GM19463 (cell line): Measurements from ENCODE around the gene SLC16A12.
"Not testable (repeated sequence)": the region's sequence is repeated elsewhere in the genome, so short reads cannot be mapped to it uniquely, and the experiment has no call there.

ENCODE experiments used
- ATAC-seq: cut with Tn5 transposase; IDR thresholded peaks from one replicate; pipeline ENCODE4 v1.9.1; 2021; ENCODE audit warnings: mild to moderate bottlenecking, moderate library complexity; ENCODE audit not compliant: unreplicated experiment

The SLC16A12 gene

GRCh38 chr10:89426230-89426868, 109.0 kb downstream of the SLC16A12 start:
- ATAC-seq, result no peak

DNA sequence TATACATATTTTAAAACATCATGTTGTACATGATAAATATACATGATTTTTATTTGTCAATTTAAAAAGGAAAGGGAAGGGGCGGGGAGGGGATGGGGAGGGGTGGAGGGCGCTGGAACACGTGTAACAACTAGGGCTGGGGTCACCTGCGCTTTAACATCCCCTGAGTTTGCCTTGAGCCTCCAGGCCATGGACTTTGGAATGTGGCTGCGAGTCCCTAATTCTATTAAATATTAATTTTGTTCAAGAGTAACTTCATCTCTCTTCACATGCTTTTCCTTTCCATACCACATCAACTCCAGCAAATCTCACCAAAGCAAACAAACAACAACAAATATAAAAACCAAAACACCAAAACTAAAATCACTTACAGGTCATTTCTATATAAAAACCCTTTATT, 110.4 kb downstream of the SLC16A12 start:
- no peak for ATAC-seq

DNA sequence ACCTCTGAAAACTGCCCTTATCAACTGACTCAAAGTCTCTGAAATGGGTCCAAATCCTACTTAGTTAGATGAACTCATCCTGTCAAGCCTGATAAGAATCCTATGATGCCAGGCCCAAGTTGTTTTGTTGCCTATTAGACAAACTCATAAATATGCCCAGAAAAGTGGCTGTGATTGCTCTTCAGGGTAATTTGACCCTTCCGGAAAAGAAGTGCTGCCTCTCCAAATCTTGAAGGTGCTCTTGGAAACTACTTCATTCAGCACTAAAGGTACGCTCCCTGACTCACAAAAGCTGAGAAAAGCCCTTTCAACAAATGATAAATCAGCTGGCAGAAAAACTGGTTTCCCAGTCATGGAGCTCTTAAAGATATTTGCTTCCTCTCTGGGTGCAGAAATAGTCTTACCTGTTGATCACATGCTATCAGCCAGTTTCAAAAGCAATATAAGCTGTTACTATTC, 114.3 kb downstream of the SLC16A12 start:
- no peak for ATAC-seq

- no peak for ATAC-seq
Measured at GRCh38 chr10:89419548-89419947, 115.8 kb downstream of the SLC16A12 start.

DNA sequence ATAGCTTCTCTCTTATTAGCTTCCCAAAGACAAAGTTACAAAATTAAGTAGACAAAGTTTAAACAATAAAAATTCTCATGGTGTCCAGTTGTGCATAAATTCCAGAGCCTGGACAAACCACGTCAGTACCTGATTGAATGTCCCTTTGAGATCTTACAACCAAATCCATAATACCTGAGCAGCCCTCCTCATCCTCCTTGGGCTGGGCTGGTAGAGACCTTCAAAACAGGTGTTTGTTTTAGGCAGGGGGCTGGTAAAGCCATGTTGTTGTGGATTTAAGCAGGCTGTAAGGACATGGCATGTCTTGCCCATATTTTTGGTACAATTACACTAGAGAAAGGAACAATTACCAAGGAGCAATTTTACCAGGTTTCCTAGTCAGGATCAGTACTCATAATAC, 118.9 kb downstream of the SLC16A12 start:
- no peak for ATAC-seq

DNA sequence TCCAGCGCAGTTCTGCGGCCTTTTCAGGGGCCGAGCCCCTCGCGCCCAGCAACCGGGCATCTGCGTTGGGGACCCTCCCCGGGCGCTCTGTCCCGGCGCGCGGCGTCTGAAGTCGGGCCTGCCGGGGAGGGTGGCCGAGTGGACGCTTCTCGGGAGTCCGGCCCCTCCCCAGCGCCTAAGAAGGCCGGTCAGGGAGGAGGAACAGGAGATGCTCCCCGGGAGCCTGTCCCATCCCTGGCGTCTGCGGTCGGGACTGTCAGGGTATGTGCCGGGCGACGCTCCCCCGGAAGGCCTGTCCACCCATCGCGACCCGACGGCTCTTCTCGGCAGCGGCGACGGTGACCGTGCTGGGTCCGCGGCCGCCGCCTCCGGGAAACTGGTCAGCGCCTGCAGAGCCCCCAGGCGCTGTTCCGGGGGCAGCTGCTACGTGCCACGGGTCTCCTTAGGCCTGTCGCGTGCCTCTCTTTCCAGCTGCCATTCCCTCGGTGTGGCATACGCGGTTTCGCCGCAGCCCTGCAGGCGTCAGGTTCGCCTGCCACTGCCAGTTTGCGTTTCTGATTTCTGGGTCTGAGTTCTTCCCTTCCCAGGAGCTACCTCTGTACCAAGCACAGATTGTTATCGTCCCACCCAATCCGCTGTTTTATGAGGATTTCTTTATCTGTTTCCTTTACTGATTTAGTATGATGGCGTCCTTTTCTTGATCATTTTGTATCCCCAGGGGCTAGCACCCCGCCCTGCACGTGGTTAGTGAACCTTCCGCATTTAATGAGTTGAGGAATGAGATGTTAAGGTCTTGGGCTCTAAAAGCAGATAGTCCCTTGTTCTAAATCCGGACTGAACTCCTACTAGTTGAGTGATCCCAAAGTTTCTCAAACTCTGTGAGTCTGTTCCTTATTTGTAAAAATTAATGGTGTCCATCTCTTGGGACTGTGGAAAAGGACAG, 120.2 kb downstream of the SLC16A12 start:
- peak; percentile 34 for ATAC-seq

- ATAC-seq, result peak; percentile 66
Measured at GRCh38 chr10:89414146-89414878, 121.1 kb downstream of the SLC16A12 start, which contains the start of gene IFIT5. TSS of gene IFIT5 (plus strand) at chr10:89414568. CDS start at chr10:89414799, 231 bp downstream.

DNA sequence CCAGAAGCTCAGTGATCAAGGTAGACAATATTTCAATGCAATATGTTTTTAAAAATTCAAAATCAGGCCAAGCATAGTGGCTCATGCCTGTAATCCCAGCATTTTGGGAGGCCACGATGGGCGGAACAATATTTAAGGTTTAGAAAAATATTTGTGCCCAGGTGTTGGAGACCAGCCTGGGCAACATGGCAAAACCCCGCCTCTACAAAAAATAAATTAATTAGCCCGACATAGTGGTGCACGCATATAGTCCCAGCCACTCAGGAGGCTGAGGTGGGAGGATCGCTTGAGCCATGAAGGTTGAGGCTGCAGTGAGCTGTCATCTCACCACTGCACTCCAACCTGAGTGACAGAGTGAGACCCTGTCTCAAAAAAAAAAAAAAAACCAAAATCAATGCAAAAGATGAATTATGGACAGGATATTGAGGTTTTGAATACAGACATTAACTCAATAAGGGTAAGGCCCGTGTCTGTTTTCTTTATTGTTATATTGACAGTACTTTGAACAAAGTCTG, 121.9 kb downstream of the SLC16A12 start:
- ATAC-seq, result no peak

DNA sequence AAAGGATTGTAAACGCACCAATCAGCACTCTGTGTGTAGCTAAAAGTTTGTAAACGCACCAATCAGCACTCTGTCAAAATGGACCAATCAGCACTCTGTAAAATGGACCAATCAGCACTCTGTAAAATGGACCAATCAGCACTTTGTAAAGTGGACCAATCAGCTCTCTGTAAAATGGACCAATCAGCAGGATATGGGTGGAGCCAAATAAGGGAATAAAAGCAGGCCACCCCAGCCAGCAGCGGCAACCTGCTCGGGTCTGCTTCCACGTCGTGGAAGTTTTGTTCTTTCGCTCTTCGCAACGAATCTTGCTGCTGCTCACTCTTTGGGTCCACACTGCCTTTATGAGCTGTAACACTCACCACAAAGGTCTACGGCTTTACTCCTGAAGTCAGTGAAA, 123.1 kb downstream of the SLC16A12 start:
- not testable (repeated sequence) for ATAC-seq

GRCh38 chr10:89411135-89411534, 124.3 kb downstream of the SLC16A12 start:
- not testable (repeated sequence) for ATAC-seq

DNA sequence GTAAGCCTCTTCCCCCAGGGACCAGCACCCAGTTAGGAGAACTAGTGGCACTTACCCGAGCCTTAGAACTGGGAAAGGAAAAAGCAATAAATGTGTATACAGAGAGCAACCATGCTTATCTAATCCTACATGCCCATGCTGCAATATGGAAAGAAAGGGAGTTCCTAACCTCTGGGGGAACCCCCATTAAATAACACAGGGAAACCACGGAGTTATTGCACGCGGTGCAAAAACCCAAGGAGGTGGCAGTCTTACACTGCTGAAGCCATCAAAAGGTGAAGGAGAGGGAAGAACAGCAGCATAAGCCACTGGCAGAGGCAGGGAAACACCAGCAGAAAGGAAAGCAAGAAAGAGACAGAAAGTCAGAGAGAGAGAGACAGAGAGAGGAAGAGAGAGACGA, 124.8 kb downstream of the SLC16A12 start:
- ATAC-seq, result not testable (repeated sequence)

- not testable (repeated sequence) for ATAC-seq
Measured at GRCh38 chr10:89409282-89409681, 126.1 kb downstream of the SLC16A12 start.

GRCh38 chr10:89407792-89408191, 127.6 kb downstream of the SLC16A12 start:
- not testable (repeated sequence) for ATAC-seq

DNA sequence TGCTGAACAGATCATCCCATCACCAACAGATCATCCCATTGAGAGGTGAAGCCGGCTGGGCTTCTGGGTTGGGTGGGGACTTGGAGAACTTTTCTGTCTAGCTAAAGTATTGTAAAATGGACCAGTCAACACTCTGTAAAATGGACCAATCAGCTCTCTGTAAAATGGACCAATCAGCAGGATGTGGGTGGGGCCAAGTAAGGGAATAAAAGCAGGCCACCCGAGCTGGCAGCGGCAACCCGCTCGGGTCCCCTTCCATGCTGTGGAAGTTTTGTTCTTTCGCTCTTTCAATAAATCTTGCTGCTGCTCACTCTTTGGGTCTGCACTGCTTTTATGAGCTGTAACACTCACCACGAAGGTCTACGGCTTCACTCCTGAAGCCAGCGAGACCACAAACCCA, 129.2 kb downstream of the SLC16A12 start:
- ATAC-seq, result not testable (repeated sequence)

GRCh38 chr10:89404104-89405047, 131.0 kb downstream of the SLC16A12 start:
- no peak for ATAC-seq

DNA sequence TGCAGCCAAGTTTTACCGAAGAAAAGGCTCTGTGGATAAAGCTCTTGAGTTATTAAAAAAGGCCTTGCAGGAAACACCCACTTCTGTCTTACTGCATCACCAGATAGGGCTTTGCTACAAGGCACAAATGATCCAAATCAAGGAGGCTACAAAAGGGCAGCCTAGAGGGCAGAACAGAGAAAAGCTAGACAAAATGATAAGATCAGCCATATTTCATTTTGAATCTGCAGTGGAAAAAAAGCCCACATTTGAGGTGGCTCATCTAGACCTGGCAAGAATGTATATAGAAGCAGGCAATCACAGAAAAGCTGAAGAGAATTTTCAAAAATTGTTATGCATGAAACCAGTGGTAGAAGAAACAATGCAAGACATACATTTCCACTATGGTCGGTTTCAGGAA, 132.4 kb downstream of the SLC16A12 start:
- ATAC-seq, result no peak

DNA sequence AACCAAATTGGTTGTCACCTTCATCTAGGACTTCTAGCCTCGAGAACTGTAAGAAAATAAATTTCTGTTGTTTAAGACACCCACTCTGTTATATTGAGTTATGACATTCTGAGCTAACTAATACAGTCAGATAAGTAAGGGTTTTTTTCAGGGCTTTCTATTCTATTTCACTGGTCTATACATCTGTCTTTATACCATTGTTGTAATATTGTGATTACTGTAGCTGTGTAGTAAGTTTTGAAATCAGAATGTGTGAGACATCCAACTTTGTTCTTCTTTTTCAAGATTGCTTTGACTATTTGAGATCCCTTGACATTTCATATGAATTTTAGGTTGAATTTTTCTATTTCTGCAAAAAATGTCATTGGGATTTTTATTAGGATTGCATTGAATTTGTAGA, 135.4 kb downstream of the SLC16A12 start:
- ATAC-seq, result no peak

DNA sequence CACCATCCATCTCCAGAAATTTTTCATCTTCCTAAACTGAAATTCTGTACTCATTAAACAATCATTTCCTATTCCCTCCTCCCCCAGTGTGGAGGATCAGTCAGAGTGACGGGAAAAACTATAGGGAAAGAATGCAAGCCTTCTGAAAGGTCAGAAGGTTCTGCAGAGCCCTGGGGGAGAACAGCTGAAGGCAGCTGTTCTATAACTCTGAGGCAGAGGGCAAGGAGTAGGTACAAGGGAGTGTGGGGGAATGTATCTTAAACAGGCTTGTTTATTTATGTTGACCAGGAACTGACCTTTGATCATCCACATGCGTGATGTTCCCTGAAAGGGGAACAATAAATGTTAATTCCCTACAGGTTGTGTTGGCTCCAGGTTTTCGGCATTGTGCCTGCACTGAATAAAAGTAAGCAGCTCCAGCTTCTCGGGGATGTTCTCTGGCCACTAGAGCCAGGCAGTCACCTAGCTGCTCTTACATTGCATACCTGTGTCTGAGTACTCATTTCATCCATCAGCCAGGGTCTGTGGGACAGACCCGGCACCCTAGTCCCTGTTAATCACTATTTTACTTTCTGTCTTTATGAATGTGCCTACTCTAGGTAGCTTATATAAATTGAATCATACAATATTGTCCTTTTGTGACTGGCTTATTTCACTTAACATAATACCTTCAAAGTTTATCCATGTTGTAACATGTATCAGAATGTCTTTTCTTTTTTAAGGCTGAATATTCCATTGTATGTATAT, 137.2 kb downstream of the SLC16A12 start:
- ATAC-seq, result no peak

DNA sequence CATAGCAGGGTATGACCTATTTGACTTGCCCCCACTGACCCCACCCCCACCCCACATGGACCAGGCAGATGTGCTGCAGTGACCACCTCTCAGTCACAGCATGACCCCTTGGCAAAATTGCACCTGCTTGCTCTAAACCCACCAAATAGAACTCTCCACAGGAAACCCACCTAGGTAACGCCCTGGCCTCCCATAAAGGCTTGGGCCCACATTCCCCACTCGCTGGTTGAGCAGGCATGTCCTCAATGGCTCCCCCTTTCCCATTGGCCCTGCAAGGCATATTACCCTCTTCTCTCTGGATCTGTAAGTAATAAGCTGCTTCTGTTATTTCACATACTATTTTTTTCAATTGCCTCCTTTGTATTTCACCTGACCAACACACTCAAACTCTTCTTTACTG, 140.3 kb downstream of the SLC16A12 start:
- ATAC-seq, result no peak
